H1 (cell line): ENCODE measurements around the gene CALY. TPM values are rescaled to one million over a fixed set of nuclear protein-coding genes. Genes with fewer than 3 reads are reported as not detected.

Experiments used
- POU5F1 ChIP-seq: IDR thresholded peaks from 2 replicates; pipeline ENCODE4 v1.6.1; 2011; ENCODE audit warnings: low read depth, mild to moderate bottlenecking, low read length, moderate library complexity
- RXRA ChIP-seq: IDR thresholded peaks from 2 replicates; pipeline ENCODE4 v1.6.1; 2011; ENCODE audit warnings: low read depth, mild to moderate bottlenecking, low read length, moderate library complexity; ENCODE audit not compliant: insufficient read depth
- SP1 ChIP-seq: IDR thresholded peaks from 2 replicates; pipeline ENCODE4 v1.6.1; 2011; ENCODE audit warnings: low read depth, low read length
- TBP ChIP-seq: IDR thresholded peaks from 2 replicates; pipeline ENCODE4 v1.6.1; 2011; ENCODE audit warnings: low read depth, low read length, improper control_type of control experiment
- polyA plus RNA-seq, 7 experiments: library from polyadenylated mRNA; depleted of rRNA in 3 of 7; stranded (reverse) in 5 of 7; unstranded in 2 of 7; fragments of >200 nt in 5 of 7; fragments of 200-250 nt in 2 of 7; gene quantifications; 1 replicate in 5 of 7; 2 replicates in 1 of 7; 4 replicates in 1 of 7; pipeline versions ENCODE4 v1.2.1 to v1.2.3, GENCODE V29; 2011 to 2013; ENCODE audit warnings: missing spikeins in 2 of 7, mixed read lengths in 2 of 7
- total RNA-seq: library from RNA; stranded (reverse); fragmentation: NEBNext Ultra II Directional; extraction: Animal tissue kit (Norgen Biotek cat#: 25700); gene quantifications from 2 replicates; pipeline ENCODE4 v1.2.1, GENCODE V29; 2021

Gene CALY
- total and polyA plus RNA-seq, 2 of the 8 experiments (the other 6 are each of a cell fraction or from before 2014, with no cell fraction given) = 1.3 to 1.5 TPM

DNA sequence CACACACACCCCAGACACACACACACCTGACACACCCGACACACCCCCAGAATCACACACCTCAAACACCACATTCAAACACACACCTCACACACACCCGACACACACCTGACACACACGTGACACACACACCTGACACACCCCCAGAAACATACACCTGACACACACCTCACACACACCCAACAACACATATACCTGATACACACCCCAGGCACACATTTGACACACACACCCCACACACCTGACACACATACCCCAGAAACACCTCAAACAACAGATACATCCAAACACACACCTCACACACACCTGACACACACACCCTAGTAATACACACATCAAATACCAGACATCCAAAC, 652 bp upstream of the CALY start (continued):
- TF ChIP-seq SP1 (no peak), POU5F1 (no peak), TBP (no peak), RXRA (no peak)
- TF ChIP-seq, all 59 proteins: peak for 0
